GM15510 (cell line): ENCODE measurements around the gene KDM1A.

Experiments used
- POLR2A ChIP-seq: IDR thresholded peaks from 3 replicates; pipeline ENCODE4 v1.6.1; 2011; ENCODE audit warnings: borderline replicate concordance; ENCODE audit not compliant: insufficient read length; ENCODE audit errors: extremely low read depth

The KDM1A gene

GRCh38 chr1:23129846-23130245, 110.6 kb downstream of the KDM1A start:
- TF ChIP-seq POLR2A, result no peak

- no peak for TF ChIP-seq POLR2A
Measured at GRCh38 chr1:23132033-23132432, 112.8 kb downstream of the KDM1A start.
